SK-N-SH (cell line): ENCODE data around the gene RAB3A. TPM values are rescaled to one million over a fixed set of nuclear protein-coding genes. Genes with fewer than 3 reads are reported as not detected.
A peak's percentile ranks its signal among the peaks of the same experiment; 100 is the strongest.

Experiments
- CTCF ChIA-PET: fragments of 300-600, 350-600 bp; formaldehyde crosslinking; extraction: SDS; loops from one replicate; lab custom pipeline; 2021; lab: Yijun Ruan, JAX
- POLR2A ChIA-PET: fragments of 350-600 bp; sonication (Branson Sonifier 250); formaldehyde crosslinking; extraction: SDS; loops from one replicate; lab custom pipeline; 2020; ENCODE audit warnings: antibody characterized with exemption, inconsistent platforms; lab: Yijun Ruan, JAX
- DNase-seq: peaks from one replicate; pipeline ENCODE4 v3.0.0; 2012
- H2AFZ ChIP-seq: fragments of 200-600 bp; sonication (generic); 2 replicates; pipeline ENCODE4 v1.8.1; 2016; ENCODE audit warnings: antibody characterized with exemption, mild to moderate bottlenecking, low read depth
- H3F3A ChIP-seq: fragments of 200-600 bp; sonication (generic); replicated peaks from 2 replicates; pipeline ENCODE3; 2016; ENCODE audit warnings: antibody characterized with exemption, mild to moderate bottlenecking; ENCODE audit not compliant: insufficient read depth
- H3K27ac ChIP-seq, 2 experiments: fragments of 200-500 bp in 1 of 2; fragments of 200-600 bp in 1 of 2; sonication (Bioruptor generic) in 1 of 2; sonication (generic), shearing (Covaris generic) in 1 of 2; 2 replicates each; pipeline versions ENCODE4 v1.5.1 to v1.6.1; 2014 to 2016; ENCODE audit warnings: low read depth in 2 of 2, inconsistent platforms in 1 of 2, low read length in 1 of 2, mild to moderate bottlenecking in 1 of 2, mixed read lengths in 1 of 2
- H3K27me3 ChIP-seq: fragments of 200-600 bp; sonication (generic), shearing (Covaris generic); 2 replicates; pipeline ENCODE4 v1.6.1; 2016; ENCODE audit warnings: mixed run types; ENCODE audit not compliant: insufficient read depth
- H3K36me3 ChIP-seq, 2 experiments: fragments of 200-500 bp in 1 of 2; fragments of 200-600 bp in 1 of 2; sonication (Bioruptor generic) in 1 of 2; sonication (generic) in 1 of 2; replicated peaks in 1 of 2; 2 replicates each; pipeline versions ENCODE3 to v1.5.1; 2014 to 2016; ENCODE audit warnings: low read length in 1 of 2, mild to moderate bottlenecking in 1 of 2; ENCODE audit not compliant: insufficient read depth in 2 of 2, control insufficient read depth in 1 of 2
- H3K4me1 ChIP-seq, 2 experiments: fragments of 200-500 bp in 1 of 2; fragments of 200-600 bp in 1 of 2; sonication (Bioruptor generic) in 1 of 2; sonication (generic), shearing (Covaris generic) in 1 of 2; 2 replicates each; pipeline versions ENCODE4 v1.5.1 to v1.6.1; 2014 to 2016; ENCODE audit warnings: low read depth in 1 of 2, low read length in 1 of 2, mixed run types in 1 of 2; ENCODE audit not compliant: insufficient read depth in 2 of 2, control insufficient read depth in 1 of 2
- H3K4me2 ChIP-seq: fragments of 200-600 bp; sonication (generic), shearing (Covaris generic); 2 replicates; pipeline ENCODE4 v1.6.1; 2017; ENCODE audit warnings: mixed run types
- H3K4me3 ChIP-seq, 2 experiments: fragments of 200-500 bp in 1 of 2; fragments of 200-600 bp in 1 of 2; sonication (Bioruptor generic) in 1 of 2; sonication (generic), shearing (Covaris generic) in 1 of 2; 2 replicates each; pipeline versions ENCODE4 v1.5.1 to v1.8.1; 2014 to 2016; ENCODE audit warnings: low read depth in 2 of 2, inconsistent platforms in 1 of 2, low read length in 1 of 2, mild to moderate bottlenecking in 1 of 2, mixed read lengths in 1 of 2, moderate library complexity in 1 of 2
- H3K79me2 ChIP-seq: fragments of 200-600 bp; sonication (generic); 2 replicates; pipeline ENCODE4 v1.8.1; 2017; ENCODE audit warnings: mild to moderate bottlenecking; ENCODE audit not compliant: insufficient read depth
- H3K9ac ChIP-seq: fragments of 200-600 bp; sonication (generic); 2 replicates; pipeline ENCODE4 v1.6.1; 2017; ENCODE audit warnings: mixed run types
- H3K9me2 ChIP-seq: fragments of 200-600 bp; sonication (generic); 2 replicates; pipeline ENCODE4 v1.6.1; 2017; ENCODE audit warnings: mixed run types
- H3K9me3 ChIP-seq: fragments of 200-600 bp; sonication (generic); 2 replicates; pipeline ENCODE4 v1.6.1; 2017; ENCODE audit warnings: mixed run types, mild to moderate bottlenecking, moderate library complexity
- H4K20me1 ChIP-seq: fragments of 200-600 bp; sonication (generic); 2 replicates; pipeline ENCODE4 v1.6.1; 2017; ENCODE audit warnings: mild to moderate bottlenecking, mixed run types; ENCODE audit not compliant: insufficient read depth
- CHD2 ChIP-seq: fragments of 150-350 bp; IDR thresholded peaks from 2 replicates; pipeline ENCODE4 v1.6.1; 2018; ENCODE audit warnings: low read length; ENCODE audit not compliant: partially characterized antibody
- FOXJ3 ChIP-seq: sonication (generic); formaldehyde crosslinking; IDR thresholded peaks from 2 replicates; pipeline ENCODE4 v1.5.1; 2020; ENCODE audit warnings: mild to moderate bottlenecking, missing genetic modification reagents
- FOXM1 ChIP-seq: IDR thresholded peaks from 2 replicates; pipeline ENCODE4 v1.4.0; 2012; ENCODE audit warnings: low read depth, mild to moderate bottlenecking
- GABPA ChIP-seq: IDR thresholded peaks from 2 replicates; pipeline ENCODE4 v1.4.0; 2012; ENCODE audit warnings: low read depth, mild to moderate bottlenecking
- NFIC ChIP-seq: IDR thresholded peaks from 2 replicates; pipeline ENCODE4 v1.4.0; 2012; ENCODE audit warnings: borderline replicate concordance
- NRF1 ChIP-seq: IDR thresholded peaks from 2 replicates; pipeline ENCODE4 v1.6.1; 2012; ENCODE audit warnings: low read depth, mild to moderate bottlenecking, low read length
- RCOR1 ChIP-seq: fragments of 150-350 bp; IDR thresholded peaks from 2 replicates; pipeline ENCODE4 v1.6.1; 2017; ENCODE audit warnings: antibody characterized with exemption, low read length
- RXRA ChIP-seq: IDR thresholded peaks from 2 replicates; pipeline ENCODE4 v1.4.0; 2012; ENCODE audit warnings: low read depth, mild to moderate bottlenecking, borderline replicate concordance
- SIN3A ChIP-seq: IDR thresholded peaks from 2 replicates; pipeline ENCODE4 v1.6.1; 2012; ENCODE audit warnings: low read depth, mild to moderate bottlenecking, low read length, moderate library complexity, borderline replicate concordance
- TAF1 ChIP-seq: IDR thresholded peaks from 2 replicates; pipeline ENCODE4 v1.6.1; 2012; ENCODE audit warnings: low read depth, mild to moderate bottlenecking, low read length, moderate library complexity, borderline replicate concordance
- TEAD4 ChIP-seq: IDR thresholded peaks from 2 replicates; pipeline ENCODE4 v1.4.0; 2012; ENCODE audit warnings: mild to moderate bottlenecking, borderline replicate concordance; ENCODE audit not compliant: insufficient read depth
- YY1 ChIP-seq: IDR thresholded peaks from 2 replicates; pipeline ENCODE4 v1.4.0; 2012; ENCODE audit warnings: low read depth, mild to moderate bottlenecking
- WGBS: methylation state at CpG from one replicate; pipeline ENCODE4 v1.1.6; 2017; ENCODE audit warnings: low lambda C conversion rate; 5-methylcytosine and 5-hydroxymethylcytosine counted together
- polyA plus RNA-seq, 3 experiments: library from polyadenylated mRNA; depleted of rRNA; stranded (reverse); fragments of >200 nt; gene quantifications; 2 replicates each; pipeline ENCODE4 v1.2.3, GENCODE V29; 2012
- TF ChIP-seq, protein P1 (sequence below): fragments of 150-350 bp; IDR thresholded peaks from 2 replicates; pipeline ENCODE4 v1.6.1; 2016; ENCODE audit warnings: mild to moderate bottlenecking, low read depth, low read length
- TF ChIP-seq, protein P2 (sequence below): fragments of 200-600 bp; sonication (generic); IDR thresholded peaks from 2 replicates; pipeline ENCODE4 v1.6.1; 2017; ENCODE audit warnings: antibody characterized with exemption, mild to moderate bottlenecking, moderate library complexity
- TF ChIP-seq, protein P3 (sequence below): IDR thresholded peaks from 2 replicates; pipeline ENCODE4 v1.4.0; 2012; ENCODE audit warnings: low read depth
- TF ChIP-seq, protein P4 (sequence below): IDR thresholded peaks from 2 replicates; pipeline ENCODE4 v1.4.0; 2012; ENCODE audit warnings: low read depth, borderline replicate concordance

RAB3A gene
- polyA plus RNA-seq, 1 of the 3 experiments (the other 2 are of a cell fraction) = 9.7 TPM

DNA sequence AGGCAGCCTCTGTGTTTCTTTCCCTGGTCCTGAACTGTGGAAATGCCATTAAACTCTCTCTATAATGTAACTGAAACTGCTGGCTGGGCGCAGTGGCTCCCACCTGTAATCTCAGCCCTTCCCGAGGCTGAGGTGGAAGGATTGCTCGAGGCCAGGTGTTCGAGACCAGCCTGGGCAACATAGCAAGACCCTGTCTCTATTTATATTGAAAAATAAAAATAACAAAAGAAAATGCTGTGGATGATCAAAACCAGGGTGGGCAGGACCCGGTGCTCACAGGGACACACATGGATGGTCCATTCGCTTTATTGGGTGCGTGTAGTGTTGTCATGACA is 7.4 kb downstream of the RAB3A start:
- WGBS = 91% methylated on average over 7 of the region's 7 CpGs
- no peak for DNase-seq
- Histone ChIP-seq H2AFZ (no peak overlapping the region), H3K9me2 (no peaks in the 10 kb centered on the region), H4K20me1 (peaks cover 8% of the 10 kb centered on the region; the same call in 1 of the 2 replicates), H3K9me3 (no peaks in the 10 kb centered on the region), H3K4me2 (no peak overlapping the region), H3K4me1 (peaks cover 9 to 26% of the 10 kb centered on the region in 2 experiments; a peak in 2 of 4 replicates), H3K79me2 (peaks cover 9% of the 10 kb centered on the region; the same call in 1 of the 2 replicates), H3K27me3 (no peaks in the 10 kb centered on the region), H3K9ac (no peak overlapping the region), H3K36me3 (peaks cover 0 to 6% of the 10 kb centered on the region in 2 experiments), H3F3A (peaks cover 11% of the 10 kb centered on the region), H3K27ac (peak overlapping the region in 1 of 2 experiments; percentile 39; a peak in 1 of 4 replicates), H3K4me3 (no peak overlapping the region)
- no peak for TF ChIP-seq NFIC
- no peak for TF ChIP-seq FOXM1
- no peak for TF ChIP-seq SIN3A
- TF ChIP-seq GABPA = no peak
- TF ChIP-seq TAF1 = no peak
- POLR2A ChIA-PET = no interaction called here
- CTCF ChIA-PET = interaction anchor here (0.9 to 20.7 kb wide), 2 partner anchors 36 to 59 kb away, joined by 3 to 505 read pairs; a partner anchor contains a TSS

DNA sequence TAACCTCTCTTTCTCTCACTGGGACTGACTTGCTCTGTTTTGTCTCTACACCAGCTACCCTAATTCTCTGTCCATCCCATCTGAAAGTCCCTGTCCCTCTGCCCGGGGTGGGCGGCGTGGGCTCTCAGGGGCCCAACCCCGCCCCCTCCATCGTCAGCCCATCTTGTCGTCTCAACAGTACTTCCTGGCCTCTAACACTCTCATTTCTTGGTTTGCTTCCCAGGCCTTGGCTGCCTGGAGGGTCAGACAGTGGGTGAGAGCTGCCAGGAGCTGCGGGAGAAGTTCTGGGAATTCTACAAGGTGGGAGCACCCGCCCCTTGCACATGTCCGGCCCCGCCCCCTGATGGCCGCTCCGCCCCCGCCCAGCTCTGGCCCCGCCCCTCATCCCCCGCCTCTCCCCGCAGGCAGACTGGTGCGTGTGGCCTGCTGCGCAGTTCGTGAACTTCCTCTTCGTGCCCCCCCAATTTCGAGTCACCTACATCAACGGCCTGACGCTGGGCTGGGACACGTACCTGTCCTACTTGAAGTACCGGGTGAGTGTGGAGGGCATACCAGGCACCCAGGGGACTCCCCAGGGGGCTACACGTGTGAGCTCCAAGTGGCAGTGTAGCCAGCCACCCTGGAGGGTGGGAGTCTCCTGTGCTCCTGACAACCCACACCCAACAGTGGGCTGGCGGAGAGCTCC is 9.1 kb downstream of the RAB3A start:
- 16% methylated on average over 19 of the region's 27 CpGs for WGBS
- Histone ChIP-seq H3K27ac (no peak overlapping the region; a peak in 2 of 4 replicates), H2AFZ (peak overlapping the region; percentile 72; the same call in 1 of the 2 replicates), H3K9me2 (no peaks in the 10 kb centered on the region), H3K4me3 (peak overlapping the region; percentile 72 to 94), H3K9me3 (no peaks in the 10 kb centered on the region), H3K9ac (no peak overlapping the region), H3K4me1 (peaks cover 9 to 26% of the 10 kb centered on the region in 2 experiments; a peak in 2 of 4 replicates), H3F3A (peaks cover 11% of the 10 kb centered on the region), H3K79me2 (peaks cover 9% of the 10 kb centered on the region; the same call in 1 of the 2 replicates), H4K20me1 (peaks cover 8% of the 10 kb centered on the region; the same call in 1 of the 2 replicates), H3K27me3 (no peaks in the 10 kb centered on the region), H3K4me2 (peak overlapping the region; percentile 99), H3K36me3 (peaks cover 0 to 6% of the 10 kb centered on the region in 2 experiments)
- ChIA-PET CTCF (interaction anchor here (0.8 to 20.7 kb wide), 7 partner anchors 9 to 397 kb away, joined by 3 to 505 read pairs (median 9); partner anchors contain the start of gene RAB3A), POLR2A (interaction anchor here (0.7 kb wide), 1 partner anchor 10 kb away, joined by 3 read pairs; the partner anchor contains the start of gene RAB3A)
- TF ChIP-seq FOXM1 = no peak
- 0 out of 2 replicates have a peak, but pooled peaks have one; percentile 26 for TF ChIP-seq NRF1
- TF ChIP-seq SIN3A = 0 out of 2 replicates have a peak, but pooled peaks have one; percentile 9
- TF ChIP-seq, protein P1, sequence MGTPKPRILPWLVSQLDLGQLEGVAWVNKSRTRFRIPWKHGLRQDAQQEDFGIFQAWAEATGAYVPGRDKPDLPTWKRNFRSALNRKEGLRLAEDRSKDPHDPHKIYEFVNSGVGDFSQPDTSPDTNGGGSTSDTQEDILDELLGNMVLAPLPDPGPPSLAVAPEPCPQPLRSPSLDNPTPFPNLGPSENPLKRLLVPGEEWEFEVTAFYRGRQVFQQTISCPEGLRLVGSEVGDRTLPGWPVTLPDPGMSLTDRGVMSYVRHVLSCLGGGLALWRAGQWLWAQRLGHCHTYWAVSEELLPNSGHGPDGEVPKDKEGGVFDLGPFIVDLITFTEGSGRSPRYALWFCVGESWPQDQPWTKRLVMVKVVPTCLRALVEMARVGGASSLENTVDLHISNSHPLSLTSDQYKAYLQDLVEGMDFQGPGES = no peak
- DNase-seq = peak; percentile 88

DNA sequence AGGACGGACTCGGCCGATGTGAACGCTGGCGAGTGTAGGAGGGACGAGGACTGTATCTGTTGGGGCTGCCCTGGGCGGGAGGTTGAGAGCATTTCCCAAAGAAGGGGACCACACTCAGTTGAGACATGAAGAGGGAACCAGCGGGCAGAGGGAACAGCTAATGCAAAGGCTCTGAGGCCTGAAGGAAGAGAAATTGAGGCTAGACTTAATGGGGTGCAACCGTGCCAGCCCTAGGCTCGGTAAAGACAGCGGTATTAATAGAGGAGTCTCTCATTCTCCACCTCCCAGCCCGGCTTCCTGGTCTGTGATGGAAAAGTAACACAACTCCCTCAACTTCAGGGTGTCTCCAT is 9.7 kb downstream of the RAB3A start:
- H3F3A ChIP-seq = peaks cover 11% of the 10 kb centered on the region
- DNase-seq = no peak
- H3K36me3 ChIP-seq = peaks cover 0 to 6% of the 10 kb centered on the region in 2 experiments
- no peak overlapping the region; a peak in 2 of 4 replicates for H3K27ac ChIP-seq
- H3K9me3 ChIP-seq = no peaks in the 10 kb centered on the region
- POLR2A ChIA-PET = no interaction called here
- H3K4me3 ChIP-seq = peak overlapping the region; percentile 72 to 94
- no peak overlapping the region for H2AFZ ChIP-seq
- 51% methylated on average over 11 of the region's 12 CpGs for WGBS
- no peaks in the 10 kb centered on the region for H3K9me2 ChIP-seq
- peak overlapping the region; percentile 99 for H3K4me2 ChIP-seq
- H3K9ac ChIP-seq = peak overlapping the region; percentile 82; the same call in 1 of the 2 replicates
- CTCF ChIA-PET = interaction anchor here (0.8 to 20.7 kb wide), 6 partner anchors 9 to 85 kb away, joined by 3 to 505 read pairs (median 12); partner anchors contain the start of gene RAB3A
- H4K20me1 ChIP-seq = peaks cover 8% of the 10 kb centered on the region; the same call in 1 of the 2 replicates
- peaks cover 9% of the 10 kb centered on the region; the same call in 1 of the 2 replicates for H3K79me2 ChIP-seq
- no peaks in the 10 kb centered on the region for H3K27me3 ChIP-seq
- H3K4me1 ChIP-seq = peaks cover 9 to 26% of the 10 kb centered on the region in 2 experiments; a peak in 2 of 4 replicates
- TF ChIP-seq YY1 = no peak
- TF ChIP-seq, protein P2, sequence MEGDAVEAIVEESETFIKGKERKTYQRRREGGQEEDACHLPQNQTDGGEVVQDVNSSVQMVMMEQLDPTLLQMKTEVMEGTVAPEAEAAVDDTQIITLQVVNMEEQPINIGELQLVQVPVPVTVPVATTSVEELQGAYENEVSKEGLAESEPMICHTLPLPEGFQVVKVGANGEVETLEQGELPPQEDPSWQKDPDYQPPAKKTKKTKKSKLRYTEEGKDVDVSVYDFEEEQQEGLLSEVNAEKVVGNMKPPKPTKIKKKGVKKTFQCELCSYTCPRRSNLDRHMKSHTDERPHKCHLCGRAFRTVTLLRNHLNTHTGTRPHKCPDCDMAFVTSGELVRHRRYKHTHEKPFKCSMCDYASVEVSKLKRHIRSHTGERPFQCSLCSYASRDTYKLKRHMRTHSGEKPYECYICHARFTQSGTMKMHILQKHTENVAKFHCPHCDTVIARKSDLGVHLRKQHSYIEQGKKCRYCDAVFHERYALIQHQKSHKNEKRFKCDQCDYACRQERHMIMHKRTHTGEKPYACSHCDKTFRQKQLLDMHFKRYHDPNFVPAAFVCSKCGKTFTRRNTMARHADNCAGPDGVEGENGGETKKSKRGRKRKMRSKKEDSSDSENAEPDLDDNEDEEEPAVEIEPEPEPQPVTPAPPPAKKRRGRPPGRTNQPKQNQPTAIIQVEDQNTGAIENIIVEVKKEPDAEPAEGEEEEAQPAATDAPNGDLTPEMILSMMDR = no peak
- TF ChIP-seq, protein P3, sequence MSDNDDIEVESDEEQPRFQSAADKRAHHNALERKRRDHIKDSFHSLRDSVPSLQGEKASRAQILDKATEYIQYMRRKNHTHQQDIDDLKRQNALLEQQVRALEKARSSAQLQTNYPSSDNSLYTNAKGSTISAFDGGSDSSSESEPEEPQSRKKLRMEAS = no peak
- TF ChIP-seq, protein P4, sequence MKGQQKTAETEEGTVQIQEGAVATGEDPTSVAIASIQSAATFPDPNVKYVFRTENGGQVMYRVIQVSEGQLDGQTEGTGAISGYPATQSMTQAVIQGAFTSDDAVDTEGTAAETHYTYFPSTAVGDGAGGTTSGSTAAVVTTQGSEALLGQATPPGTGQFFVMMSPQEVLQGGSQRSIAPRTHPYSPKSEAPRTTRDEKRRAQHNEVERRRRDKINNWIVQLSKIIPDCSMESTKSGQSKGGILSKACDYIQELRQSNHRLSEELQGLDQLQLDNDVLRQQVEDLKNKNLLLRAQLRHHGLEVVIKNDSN = no peak
- TF ChIP-seq CHD2 = no peak
- no peak for TF ChIP-seq FOXJ3
- TF ChIP-seq RXRA = no peak
- TF ChIP-seq RCOR1 = no peak
- no peak for TF ChIP-seq TEAD4
